WTC11 (cell line): ENCODE results near the gene TCEA2.

Source experiments
- CTCF ChIP-seq: fragments of 200-600 bp; IDR thresholded peaks from 2 replicates; pipeline ENCODE4 v1.8.0; 2022; ENCODE audit warnings: antibody characterized with exemption
- ELF4 ChIP-seq: sonication (generic); formaldehyde crosslinking; IDR thresholded peaks from 2 replicates; pipeline ENCODE4 v1.8.1; 2022; ENCODE audit warnings: low read depth, mild to moderate bottlenecking, moderate library complexity, missing genetic modification reagents
- ETV6 ChIP-seq: sonication (generic); formaldehyde crosslinking; IDR thresholded peaks from 2 replicates; pipeline ENCODE4 v1.8.1; 2022; ENCODE audit warnings: mild to moderate bottlenecking, missing genetic modification reagents
- GRHL2 ChIP-seq: fragments of 250-450 bp; sonication (Bioruptor Pico); IDR thresholded peaks from 2 replicates; pipeline ENCODE4 v1.8.0; 2022; ENCODE audit warnings: mild to moderate bottlenecking, moderate library complexity; ENCODE audit not compliant: insufficient replicate concordance, severe bottlenecking
- HMGXB4 ChIP-seq: sonication (generic); formaldehyde crosslinking; IDR thresholded peaks from 2 replicates; pipeline ENCODE4 v1.8.1; 2023; ENCODE audit warnings: mild to moderate bottlenecking, moderate library complexity, missing genetic modification reagents
- KAT7 ChIP-seq: sonication (generic); formaldehyde crosslinking; IDR thresholded peaks from 2 replicates; pipeline ENCODE4 v1.8.1; 2023; ENCODE audit warnings: missing genetic modification reagents, mild to moderate bottlenecking, borderline replicate concordance
- MAX ChIP-seq: sonication (generic); formaldehyde crosslinking; IDR thresholded peaks from 2 replicates; pipeline ENCODE4 v1.8.0; 2022; ENCODE audit warnings: mild to moderate bottlenecking, missing genetic modification reagents
- MYBL2 ChIP-seq: sonication (generic); formaldehyde crosslinking; IDR thresholded peaks from 2 replicates; pipeline ENCODE4 v1.8.1; 2023; ENCODE audit warnings: mild to moderate bottlenecking, moderate library complexity, missing genetic modification reagents
- SP1 ChIP-seq: sonication (generic); formaldehyde crosslinking; conservative IDR thresholded peaks from 2 replicates; pipeline ENCODE4 v1.8.1; 2022; ENCODE audit warnings: missing genetic modification reagents
- USF1 ChIP-seq: sonication (generic); formaldehyde crosslinking; IDR thresholded peaks from 2 replicates; pipeline ENCODE4 v1.8.0; 2022; ENCODE audit warnings: mild to moderate bottlenecking, missing genetic modification reagents
- ZBTB21 ChIP-seq: sonication (generic); formaldehyde crosslinking; IDR thresholded peaks from 2 replicates; pipeline ENCODE4 v1.8.1; 2023; ENCODE audit warnings: mild to moderate bottlenecking, missing genetic modification reagents, borderline replicate concordance
- ZNF425 ChIP-seq: fragments of 250-450 bp; sonication (Bioruptor Pico); conservative IDR thresholded peaks from 2 replicates; pipeline ENCODE4 v1.9.0; 2021; ENCODE audit warnings: mild to moderate bottlenecking
- ZNF512 ChIP-seq: sonication (generic); formaldehyde crosslinking; IDR thresholded peaks from 2 replicates; pipeline ENCODE4 v1.8.1; 2022; ENCODE audit warnings: missing genetic modification reagents, borderline replicate concordance
- ZNF671 ChIP-seq: fragments of 250-450 bp; sonication (Bioruptor Pico); IDR thresholded peaks from 2 replicates; pipeline ENCODE4 v1.8.0; 2021; ENCODE audit warnings: mild to moderate bottlenecking

- TF ChIP-seq SP1 (no peak), CTCF (no peak), HMGXB4 (no peak; the same call in 1 of the 2 replicates), ETV6 (CRISPR knock-in tag) (no peak), ELF4 (no peak), MAX (CRISPR knock-in tag) (no peak), ZNF425 (no peak), GRHL2 (CRISPR knock-in tag) (no peak), MYBL2 (no peak), ZNF671 (CRISPR knock-in tag) (no peak), USF1 (CRISPR knock-in tag) (no peak), ZNF512 (CRISPR knock-in tag) (no peak), ZBTB21 (CRISPR knock-in tag) (no peak), KAT7 (CRISPR knock-in tag) (no peak)
These were observed 25.3 kb upstream of the TCEA2 start for GRCh38 chr20:64037498-64038213.
